HG03175 (cell line): ENCODE data around the gene AP3S2.
"Not testable (repeated sequence)": the region's sequence is repeated elsewhere in the genome, so short reads cannot be mapped to it uniquely, and the experiment has no call there.

Experiments
- ATAC-seq: cut with Tn5 transposase; IDR thresholded peaks from one replicate; pipeline ENCODE4 v1.9.1; 2021; ENCODE audit warnings: mild to moderate bottlenecking, moderate library complexity; ENCODE audit not compliant: unreplicated experiment

AP3S2 gene

DNA sequence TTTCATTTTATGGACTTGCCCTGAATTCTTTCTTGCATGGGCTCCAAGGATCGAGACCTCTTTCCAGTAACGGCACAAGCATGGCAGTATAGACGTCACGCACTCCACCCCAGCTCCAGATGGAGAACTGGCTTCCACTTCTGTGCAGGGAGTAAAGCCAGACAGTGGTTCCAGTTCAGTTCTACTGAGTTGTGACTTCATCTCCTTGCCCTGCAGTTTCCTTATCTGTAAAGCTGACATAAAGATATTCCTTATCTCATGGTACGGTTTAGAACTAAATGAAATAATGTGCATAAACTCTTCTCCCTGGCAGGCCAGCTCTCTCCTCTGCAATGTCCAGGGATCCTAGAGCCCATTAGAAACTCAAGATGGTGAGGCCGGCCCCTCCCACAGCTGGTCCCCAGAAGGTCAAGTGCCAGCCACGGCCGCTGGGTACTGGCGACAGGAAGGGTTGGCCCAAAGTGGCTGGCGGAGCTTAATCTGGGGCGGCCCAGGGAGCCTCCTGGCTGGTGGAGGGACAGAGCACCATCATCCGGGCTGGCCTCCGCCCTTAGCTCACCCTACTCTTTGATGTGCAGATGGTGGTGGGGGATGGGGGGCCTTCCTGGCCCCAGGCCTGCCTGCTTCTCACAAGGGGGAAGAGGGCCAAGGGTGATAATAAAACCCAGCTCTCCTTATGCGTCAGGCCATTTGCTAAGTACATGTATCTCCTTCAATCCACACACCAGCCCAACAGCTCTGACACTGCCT is 110.5 kb downstream of the AP3S2 start:
- ATAC-seq, result no peak

DNA sequence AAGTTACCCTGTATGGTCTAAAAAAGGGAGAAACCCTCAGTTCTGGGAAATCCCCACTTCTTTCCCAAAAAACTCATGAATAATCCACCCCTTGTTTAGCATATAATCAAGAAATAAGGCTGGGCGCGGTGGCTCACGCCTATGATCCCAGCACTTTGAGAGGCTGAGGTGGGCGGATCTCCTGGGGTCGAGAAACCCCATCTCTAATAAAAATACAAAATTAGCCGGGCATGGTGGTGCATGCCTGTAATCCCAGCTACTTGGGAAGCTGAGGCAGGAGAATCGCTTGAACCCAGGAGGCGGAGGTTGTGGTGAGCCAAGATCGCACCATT is 111.2 kb downstream of the AP3S2 start:
- ATAC-seq, result not testable (repeated sequence)

DNA sequence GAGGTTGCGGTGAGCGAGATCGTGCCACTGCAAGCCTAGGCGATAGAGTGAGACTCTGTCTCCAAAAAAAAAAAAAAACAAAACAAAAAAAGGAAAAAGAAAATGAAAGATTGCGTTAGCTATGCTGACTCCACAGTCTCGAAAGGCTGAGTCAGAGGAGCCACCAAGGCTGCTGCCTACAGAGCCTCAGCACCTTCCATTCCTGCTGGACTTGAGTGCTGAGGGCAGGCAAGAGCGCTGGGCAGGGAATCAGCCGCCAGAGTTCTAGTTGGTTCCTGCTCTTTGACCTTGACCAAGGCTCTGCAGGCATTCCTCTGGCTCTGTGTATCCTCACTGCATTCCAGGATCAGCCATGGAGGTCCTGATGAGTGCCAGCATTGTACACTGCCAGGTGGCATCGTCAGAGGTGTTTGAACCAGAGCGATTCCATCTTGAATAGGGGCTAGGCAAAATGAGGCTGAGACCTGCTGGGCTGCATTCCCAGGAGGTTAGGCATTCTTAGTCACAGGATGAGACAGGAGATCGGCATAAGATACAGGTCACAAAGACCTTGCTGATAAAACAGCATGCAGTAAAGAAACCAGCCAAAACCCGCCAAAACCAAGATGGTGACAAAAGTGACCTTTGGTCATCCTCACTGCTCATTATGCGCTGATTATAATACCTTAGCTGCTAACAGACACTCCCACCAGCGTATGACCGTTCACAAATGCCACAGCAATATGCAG is 111.7 kb downstream of the AP3S2 start:
- no peak for ATAC-seq

DNA sequence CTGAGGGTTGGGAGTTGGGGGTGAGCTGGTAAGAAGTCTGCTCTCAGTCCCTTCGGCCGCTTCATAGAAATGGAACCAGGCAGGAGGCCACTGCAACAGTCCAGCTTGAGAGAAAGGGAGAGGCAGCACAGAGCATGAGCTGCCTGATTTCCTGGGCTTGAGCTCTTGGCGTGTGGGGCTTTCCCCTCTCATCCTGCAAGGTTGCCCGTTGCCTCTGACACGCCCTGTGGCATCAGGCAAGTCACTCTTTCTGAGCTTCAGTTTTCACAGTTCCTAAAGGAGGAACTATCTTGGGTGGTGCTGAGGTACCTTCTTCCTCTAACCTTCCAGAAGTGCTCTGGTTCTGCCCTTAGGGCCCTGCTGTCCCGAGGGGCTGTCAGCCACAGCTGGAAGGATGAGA is 112.7 kb downstream of the AP3S2 start:
- no peak for ATAC-seq

DNA sequence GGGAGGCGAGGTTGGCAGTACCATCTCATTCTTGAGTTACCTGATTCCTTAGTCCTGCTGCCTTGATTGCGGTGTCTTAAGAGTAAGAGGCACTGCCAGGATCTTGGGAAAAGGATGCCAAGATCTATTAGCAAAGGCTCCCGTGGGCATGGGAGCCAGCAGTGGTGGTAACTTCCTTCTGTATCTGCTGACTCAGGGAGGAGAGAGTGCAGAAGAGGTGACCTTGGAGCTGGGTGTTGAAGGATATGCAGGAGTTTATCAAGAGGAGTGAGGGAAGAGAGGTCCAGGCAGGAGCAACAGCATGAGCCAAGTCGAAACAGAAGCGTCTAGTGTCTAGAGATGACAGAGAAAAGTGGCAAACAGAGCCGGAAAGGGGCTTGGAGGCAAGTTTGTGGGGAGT is 113.2 kb downstream of the AP3S2 start:
- ATAC-seq, result no peak
